CD8-positive, alpha-beta memory T cell (primary cell): Measurements from ENCODE around the gene MAPK14. TPM values are rescaled to one million over a fixed set of nuclear protein-coding genes. Genes with fewer than 3 reads are reported as not detected.
"Not testable (repeated sequence)": the region's sequence is repeated elsewhere in the genome, so short reads cannot be mapped to it uniquely, and the experiment has no call there.

Experiments used
- CTCF ChIA-PET: fragments of 350-600 bp; sonication (Branson Sonifier 250); formaldehyde crosslinking; loops from one replicate; lab custom pipeline; 2021; ENCODE audit warnings: antibody characterized with exemption; lab: Charles Lee
- POLR2A ChIA-PET: fragments of 350-600 bp; sonication (Branson Sonifier 250); formaldehyde crosslinking; loops from one replicate; lab custom pipeline; 2021; ENCODE audit warnings: antibody characterized with exemption; lab: Charles Lee
- DNase-seq, 5 donors: peaks; one replicate each; pipeline versions ENCODE4 v3.0.0 to v3.0.0-alpha.2; 2020 to 2022; ENCODE audit warnings: mixed read lengths in 1 of 5
- H3K27ac ChIP-seq: one replicate; pipeline ENCODE4 v1.7.0; 2013; ENCODE audit warnings: low read depth, mild to moderate bottlenecking, low read length, moderate library complexity
- H3K27me3 ChIP-seq: 2 replicates; pipeline ENCODE4 v1.7.0; 2013; ENCODE audit warnings: low read length, mild to moderate bottlenecking; ENCODE audit not compliant: insufficient read depth, poor library complexity, severe bottlenecking
- H3K36me3 ChIP-seq: 2 replicates; pipeline ENCODE4 v1.7.0; 2013; ENCODE audit warnings: mild to moderate bottlenecking, low read length, moderate library complexity; ENCODE audit not compliant: insufficient read depth
- H3K4me1 ChIP-seq: 2 replicates; pipeline ENCODE4 v1.7.0; 2013; ENCODE audit warnings: mild to moderate bottlenecking, low read length, moderate library complexity; ENCODE audit not compliant: insufficient read depth
- H3K4me3 ChIP-seq: 2 replicates; pipeline ENCODE4 v1.7.0; 2013; ENCODE audit warnings: mild to moderate bottlenecking, low read length
- H3K9me3 ChIP-seq: 2 replicates; pipeline ENCODE4 v1.7.0; 2013; ENCODE audit warnings: mild to moderate bottlenecking, low read length
- H3K27ac Mint-ChIP-seq, 8 donors: one replicate each; pipeline ENCODE4 v1.8.0; 2020 to 2021; ENCODE audit warnings: mixed read lengths in 8 of 8, mild to moderate bottlenecking in 6 of 8, inconsistent platforms in 3 of 8, moderate library complexity in 3 of 8
- H3K27me3 Mint-ChIP-seq, 2 donors: one replicate each; pipeline ENCODE4 v1.8.0; 2020 to 2021; ENCODE audit warnings: mixed read lengths in 2 of 2, mild to moderate bottlenecking in 1 of 2, moderate library complexity in 1 of 2
- H3K36me3 Mint-ChIP-seq, 3 donors: one replicate each; pipeline ENCODE4 v1.8.0; 2020 to 2021; ENCODE audit warnings: mixed read lengths in 3 of 3, inconsistent platforms in 1 of 3, mild to moderate bottlenecking in 1 of 3
- H3K4me1 Mint-ChIP-seq, 3 donors: one replicate each; pipeline ENCODE4 v1.8.0; 2020 to 2021; ENCODE audit warnings: mixed read lengths in 3 of 3, inconsistent platforms in 1 of 3, mild to moderate bottlenecking in 1 of 3
- H3K4me3 Mint-ChIP-seq, 7 donors: one replicate each; pipeline ENCODE4 v1.8.0; 2020 to 2021; ENCODE audit warnings: mixed read lengths in 7 of 7, mild to moderate bottlenecking in 6 of 7, moderate library complexity in 4 of 7, inconsistent platforms in 2 of 7
- H3K9me3 Mint-ChIP-seq, 5 donors: one replicate each; pipeline ENCODE4 v1.8.0; 2020 to 2022; ENCODE audit warnings: mixed read lengths in 5 of 5, mild to moderate bottlenecking in 3 of 5, moderate library complexity in 2 of 5, inconsistent platforms in 1 of 5
- polyA plus RNA-seq: library from polyadenylated mRNA; unstranded; fragments of 300-500 nt; fragmentation: Illumina TruSeq; gene quantifications from one replicate; pipeline ENCODE4 v1.2.3, GENCODE V29; 2021
- total RNA-seq, 2 experiments: library from RNA; stranded (reverse); gene quantifications; one replicate each; pipeline ENCODE4 v1.2.3, GENCODE V29; 2021

The MAPK14 gene
- total RNA-seq (10 to 100 TPM; 46.5 to 48.4 TPM), polyA plus RNA-seq (52.5 TPM)

- H3K27ac Mint-ChIP-seq, result peak within 1 kb of the TSS; percentile 83 to 95 (median 90)
- peak within 1 kb of the TSS; percentile 88 to 95 (median 91) for H3K4me3 Mint-ChIP-seq
- Histone ChIP-seq H3K36me3 (no peaks in the 10 kb centered on the region), H3K27me3 (no peaks in the 10 kb centered on the region), H3K4me1 (peaks cover 23% of the 10 kb centered on the region), H3K9me3 (no peaks in the 10 kb centered on the region), H3K27ac (peak within 1 kb of the TSS; percentile 90), H3K4me3 (peak within 1 kb of the TSS; percentile 92)
- ChIA-PET CTCF (interaction anchor here (0.8 to 5.6 kb wide), 37 partner anchors 9 to 333 kb away, joined by 3 to 81 read pairs (median 5); partner anchors contain the start of gene MAPK13), POLR2A (interaction anchor here (0.6 to 2.8 kb wide), 8 partner anchors 67 to 770 kb away, joined by 3 to 24 read pairs (median 8); partner anchors contain the start of genes BRPF3 and MAPK13)
- H3K9me3 Mint-ChIP-seq, result no peaks in the 10 kb centered on the region
- H3K36me3 Mint-ChIP-seq, result peaks cover 0 to 12% (median 2%) of the 10 kb centered on the region in 3 donors
- peak; percentile 98 to 99 (median 99) for DNase-seq
- peaks cover 6 to 14% of the 10 kb centered on the region in 2 donors for H3K27me3 Mint-ChIP-seq
- peaks cover 31 to 45% (median 40%) of the 10 kb centered on the region in 3 donors for H3K4me1 Mint-ChIP-seq
Observed at GRCh38 chr6:36027501-36028087, at the start of gene MAPK14. Gene MAPK14 (plus strand): TSS chr6:36027808. CDS start chr6:36028158, 350 bp downstream.

- H3K4me1 Mint-ChIP-seq, H3K9me3 Mint-ChIP-seq, H3K4me3 Mint-ChIP-seq, H3K27me3 ChIP-seq, H3K36me3 Mint-ChIP-seq, H3K4me3 ChIP-seq, H3K9me3 ChIP-seq, H3K36me3 ChIP-seq, H3K27ac Mint-ChIP-seq, H3K27ac ChIP-seq, DNase-seq, H3K4me1 ChIP-seq, POLR2A ChIA-PET: not testable (repeated sequence)
- CTCF ChIA-PET, result interaction anchor here (0.8 kb wide), 1 partner anchor 24 kb away, joined by 3 read pairs; no protein-coding TSS in a partner anchor
- H3K27me3 Mint-ChIP-seq, result peaks cover 4 to 18% of the 10 kb centered on the region in 2 donors
Observed at GRCh38 chr6:35980126-35980525, 47.5 kb upstream of the MAPK14 start.

GRCh38 chr6:35980991-35981645, 46.5 kb upstream of the MAPK14 start:
- no peak overlapping the region for H3K4me3 ChIP-seq
- ChIA-PET POLR2A (no interaction called here), CTCF (no interaction called here)
- no peak overlapping the region for H3K27ac ChIP-seq
- no peak overlapping the region for H3K4me3 Mint-ChIP-seq
- no peaks in the 10 kb centered on the region for H3K36me3 ChIP-seq
- no peaks in the 10 kb centered on the region for H3K4me1 Mint-ChIP-seq
- no peaks in the 10 kb centered on the region for H3K9me3 ChIP-seq
- peaks cover 0 to 2% (median 0%) of the 10 kb centered on the region in 5 donors for H3K9me3 Mint-ChIP-seq
- peaks cover 5 to 18% of the 10 kb centered on the region in 2 donors for H3K27me3 Mint-ChIP-seq
- H3K27ac Mint-ChIP-seq, result no peak overlapping the region
- H3K27me3 ChIP-seq, result no peaks in the 10 kb centered on the region
- no peaks in the 10 kb centered on the region for H3K4me1 ChIP-seq
- no peaks in the 10 kb centered on the region for H3K36me3 Mint-ChIP-seq
- DNase-seq, result no peak

- Histone ChIP-seq H3K4me3 (no peak overlapping the region), H3K27me3 (no peaks in the 10 kb centered on the region), H3K36me3 (no peaks in the 10 kb centered on the region), H3K27ac (no peak overlapping the region), H3K9me3 (no peaks in the 10 kb centered on the region), H3K4me1 (no peaks in the 10 kb centered on the region)
- Mint-ChIP-seq H3K4me3 (no peak overlapping the region), H3K27me3 (peaks cover 4 to 15% of the 10 kb centered on the region in 2 donors), H3K9me3 (peaks cover 0 to 2% (median 0%) of the 10 kb centered on the region in 5 donors), H3K36me3 (peaks cover 0 to 3% (median 2%) of the 10 kb centered on the region in 3 donors), H3K27ac (no peak overlapping the region), H3K4me1 (no peaks in the 10 kb centered on the region)
- ChIA-PET POLR2A (no interaction called here), CTCF (no interaction called here)
- no peak for DNase-seq
Observed at GRCh38 chr6:35984701-35985100, 42.9 kb upstream of the MAPK14 start.

GRCh38 chr6:35988047-35988446, 39.6 kb upstream of the MAPK14 start:
- H3K36me3 Mint-ChIP-seq, H3K4me1 ChIP-seq, H3K27ac ChIP-seq, H3K4me3 Mint-ChIP-seq, H3K27ac Mint-ChIP-seq, POLR2A ChIA-PET, H3K27me3 ChIP-seq, H3K4me3 ChIP-seq, H3K4me1 Mint-ChIP-seq, H3K9me3 Mint-ChIP-seq, CTCF ChIA-PET, H3K36me3 ChIP-seq, DNase-seq, H3K9me3 ChIP-seq: not testable (repeated sequence)
- peaks cover 4 to 10% of the 10 kb centered on the region in 2 donors for H3K27me3 Mint-ChIP-seq

GRCh38 chr6:35993150-35993549, 34.5 kb upstream of the MAPK14 start:
- ChIA-PET POLR2A (no interaction called here), CTCF (no interaction called here)
- H3K9me3 Mint-ChIP-seq, result no peaks in the 10 kb centered on the region
- H3K27ac ChIP-seq, result no peak overlapping the region
- no peaks in the 10 kb centered on the region for H3K36me3 Mint-ChIP-seq
- H3K4me1 Mint-ChIP-seq, result no peaks in the 10 kb centered on the region
- no peaks in the 10 kb centered on the region for H3K4me1 ChIP-seq
- DNase-seq, result no peak
- H3K27ac Mint-ChIP-seq, result no peak overlapping the region
- H3K36me3 ChIP-seq, result no peaks in the 10 kb centered on the region
- H3K4me3 Mint-ChIP-seq, result no peak overlapping the region
- no peaks in the 10 kb centered on the region for H3K9me3 ChIP-seq
- no peak overlapping the region for H3K4me3 ChIP-seq
- no peaks in the 10 kb centered on the region for H3K27me3 ChIP-seq
- peaks cover 7 to 21% of the 10 kb centered on the region in 2 donors for H3K27me3 Mint-ChIP-seq

GRCh38 chr6:36000451-36000850, 27.2 kb upstream of the MAPK14 start:
- no peaks in the 10 kb centered on the region for H3K4me1 Mint-ChIP-seq
- Histone ChIP-seq H3K4me1 (no peaks in the 10 kb centered on the region), H3K27ac (no peak overlapping the region), H3K27me3 (no peaks in the 10 kb centered on the region), H3K4me3 (no peak overlapping the region), H3K36me3 (no peaks in the 10 kb centered on the region), H3K9me3 (no peaks in the 10 kb centered on the region)
- CTCF ChIA-PET, result interaction anchor here (1.3 kb wide), 1 partner anchor 341 kb away, joined by 3 read pairs; no protein-coding TSS in a partner anchor
- H3K9me3 Mint-ChIP-seq, result no peaks in the 10 kb centered on the region
- H3K27me3 Mint-ChIP-seq, result peaks cover 4 to 22% of the 10 kb centered on the region in 2 donors
- POLR2A ChIA-PET, result no interaction called here
- no peak overlapping the region for H3K4me3 Mint-ChIP-seq
- no peak overlapping the region for H3K27ac Mint-ChIP-seq
- H3K36me3 Mint-ChIP-seq, result no peaks in the 10 kb centered on the region
- no peak for DNase-seq

- DNase-seq, result no peak
- Mint-ChIP-seq H3K9me3 (no peaks in the 10 kb centered on the region), H3K27ac (no peak overlapping the region), H3K27me3 (peaks cover 0 to 22% of the 10 kb centered on the region in 2 donors), H3K36me3 (peaks cover 0 to 4% (median 0%) of the 10 kb centered on the region in 3 donors), H3K4me3 (no peak overlapping the region), H3K4me1 (no peaks in the 10 kb centered on the region)
- Histone ChIP-seq H3K27ac (no peak overlapping the region), H3K36me3 (no peaks in the 10 kb centered on the region), H3K4me1 (no peaks in the 10 kb centered on the region), H3K4me3 (no peak overlapping the region), H3K27me3 (no peaks in the 10 kb centered on the region), H3K9me3 (no peaks in the 10 kb centered on the region)
- CTCF ChIA-PET, result no interaction called here
- POLR2A ChIA-PET, result no interaction called here
Observed at GRCh38 chr6:36015666-36016065, 11.9 kb upstream of the MAPK14 start.
